Measurements from ENCODE around the gene CCDC88B.

Gene CCDC88B

GRCh38 chr11:64390558-64390957 lies 50.6 kb downstream of the CCDC88B start:
- no peak overlapping the region for H3K4me3 ChIP-seq (ENCODE audit: low read length)
- no peak for TF ChIP-seq CTCF (conservative IDR thresholded peaks at IDR 0.05; ENCODE audit: low read length)
- DNase-seq (ENCODE audit: low read depth): no peak

GRCh38 chr11:64391839-64392238 lies 51.8 kb downstream of the CCDC88B start:
- DNase-seq (ENCODE audit: low read depth): no peak
- no peak overlapping the region for H3K4me3 ChIP-seq (ENCODE audit: low read length)
- no peak for TF ChIP-seq CTCF (conservative IDR thresholded peaks at IDR 0.05; ENCODE audit: low read length)

GRCh38 chr11:64395545-64396078 lies 55.6 kb downstream of the CCDC88B start:
- no peak for TF ChIP-seq CTCF (conservative IDR thresholded peaks at IDR 0.05; ENCODE audit: low read length)

GRCh38 chr11:64396079-64396591 lies 56.1 kb downstream of the CCDC88B start:
- DNase-seq (ENCODE audit: low read depth): no peak
- no peak overlapping the region for H3K4me3 ChIP-seq (ENCODE audit: low read length)
- TF ChIP-seq CTCF (conservative IDR thresholded peaks at IDR 0.05; ENCODE audit: low read length): no peak

More at GRCh38 chr11:64395545-64396078, 55.6 kb downstream of the CCDC88B start:
- H3K4me3 ChIP-seq (ENCODE audit: low read length): no peak overlapping the region
- no peak for DNase-seq (ENCODE audit: low read depth)

GRCh38 chr11:64400102-64400501 lies 60.1 kb downstream of the CCDC88B start:
- peak; percentile 11 for DNase-seq (ENCODE audit: low read depth)

GRCh38 chr11:64400667-64401066 lies 60.7 kb downstream of the CCDC88B start:
- DNase-seq (ENCODE audit: low read depth): no peak
- TF ChIP-seq CTCF (conservative IDR thresholded peaks at IDR 0.05; ENCODE audit: low read length): no peak
- H3K4me3 ChIP-seq (ENCODE audit: low read length): no peak overlapping the region

More at GRCh38 chr11:64400102-64400501, 60.1 kb downstream of the CCDC88B start:
- no peak for TF ChIP-seq CTCF (conservative IDR thresholded peaks at IDR 0.05; ENCODE audit: low read length)
- H3K4me3 ChIP-seq (ENCODE audit: low read length): no peak overlapping the region

- H3K4me3 ChIP-seq (ENCODE audit: low read length): no peak overlapping the region
- no peak for TF ChIP-seq CTCF (conservative IDR thresholded peaks at IDR 0.05; ENCODE audit: low read length)
- DNase-seq (ENCODE audit: low read depth): no peak
These were observed 61.8 kb downstream of the CCDC88B start for GRCh38 chr11:64401775-64402174.
